GM12878 (cell line): ENCODE results near the gene FAM89B. TPM values are rescaled to one million over a fixed set of nuclear protein-coding genes. Genes with fewer than 3 reads are reported as not detected.

ENCODE experiments used
- ATAC-seq: fragments of 200-7000 bp; cut with Tn5 transposase; 3 replicates; pipeline ENCODE4 v1.9.1; 2020; ENCODE audit warnings: mild to moderate bottlenecking, moderate library complexity
- BruUV-seq: library from RNA; stranded (reverse); fragments of 400-500 nt; replicated peaks from 2 replicates; lab custom pipeline; 2021; lab: Mats Ljungman, UMichigan
- CTCF ChIA-PET: fragments of 300-600 bp; sonication (Branson Sonifier 250); formaldehyde crosslinking; extraction: SDS; loops from one replicate; lab custom pipeline; 2021; ENCODE audit warnings: inconsistent platforms; lab: Yijun Ruan, JAX
- POLR2A ChIA-PET: fragments of 350-600 bp; formaldehyde crosslinking; extraction: SDS; loops from one replicate; lab custom pipeline; 2021; ENCODE audit warnings: inconsistent platforms; lab: Charles Lee
- RAD21 ChIA-PET: fragments of 300-600 bp; sonication (Branson Sonifier 250); formaldehyde crosslinking; loops from one replicate; lab custom pipeline; 2023; ENCODE audit warnings: antibody characterized with exemption; ENCODE audit not compliant: unreplicated experiment; lab: Charles Lee
- SMC1A ChIA-PET: fragments of 300-600 bp; sonication (Branson Sonifier 250); formaldehyde crosslinking; loops from one replicate; lab custom pipeline; 2023; ENCODE audit not compliant: unreplicated experiment, uncharacterized antibody; lab: Charles Lee
- DNase-seq: peaks from one replicate; pipeline ENCODE4 v3.0.0-alpha.2; 2011; ENCODE audit warnings: low read depth, low spot score
- FAIRE-seq: peaks from 3 replicates; lab custom pipeline; 2011; peaks lifted over from hg19 to GRCh38; lab: Jason Lieb, UNC
- H2AFZ ChIP-seq: 2 replicates; pipeline ENCODE4 v1.6.0; 2011; ENCODE audit warnings: low read depth, low read length, control low read depth; ENCODE audit not compliant: control insufficient read depth
- H3K27ac ChIP-seq: 2 replicates; pipeline ENCODE4 v1.5.1; 2011; ENCODE audit warnings: control low read depth; ENCODE audit not compliant: control insufficient read depth, insufficient read depth
- H3K27me3 ChIP-seq, 2 experiments: replicated peaks in 1 of 2; 2 replicates each; pipeline versions ENCODE4 v1.6.0 to v1.6.1; 2011; ENCODE audit warnings: low read length in 1 of 2; ENCODE audit not compliant: control insufficient read depth in 2 of 2, insufficient read depth in 2 of 2
- H3K36me3 ChIP-seq, 2 experiments: 2 replicates each; pipeline ENCODE4 v1.5.1; 2011; ENCODE audit warnings: low read length in 1 of 2; ENCODE audit not compliant: control insufficient read depth in 2 of 2, insufficient read depth in 2 of 2
- H3K4me1 ChIP-seq: 2 replicates; pipeline ENCODE4 v1.6.1; 2011; ENCODE audit warnings: mild to moderate bottlenecking, low read length, moderate library complexity, mixed read lengths; ENCODE audit not compliant: control insufficient read depth, insufficient read depth
- H3K4me2 ChIP-seq: 2 replicates; pipeline ENCODE4 v1.6.0; 2011; ENCODE audit warnings: control low read depth; ENCODE audit not compliant: control insufficient read depth, insufficient read depth
- H3K4me3 ChIP-seq: fragments of 200-600 bp; sonication (generic); 2 replicates; pipeline ENCODE4 v1.5.1; 2016
- H3K79me2 ChIP-seq: 2 replicates; pipeline ENCODE4 v1.6.0; 2011; ENCODE audit warnings: low read length; ENCODE audit not compliant: control insufficient read depth, insufficient read depth
- H3K9ac ChIP-seq: 2 replicates; pipeline ENCODE4 v1.8.0; 2011; ENCODE audit warnings: low read length, control low read depth, mixed read lengths; ENCODE audit not compliant: control insufficient read depth, insufficient read depth
- H3K9me3 ChIP-seq: replicated peaks from 3 replicates; pipeline ENCODE4 v1.5.1; 2011; ENCODE audit warnings: mild to moderate bottlenecking, low read length; ENCODE audit not compliant: control insufficient read depth, insufficient read depth
- H4K20me1 ChIP-seq: 2 replicates; pipeline ENCODE4 v1.6.0; 2011; ENCODE audit not compliant: control insufficient read depth, insufficient read depth
- CBFB ChIP-seq: IDR thresholded peaks from 2 replicates; pipeline ENCODE4 v1.6.1; 2016; ENCODE audit warnings: antibody characterized with exemption, low read depth
- CHD4 ChIP-seq: fragments of 200-600 bp; sonication (generic); IDR thresholded peaks from 2 replicates; pipeline ENCODE4 v1.6.1; 2016; ENCODE audit warnings: mild to moderate bottlenecking
- HSF1 ChIP-seq: fragments of 150-350 bp; IDR thresholded peaks from 2 replicates; pipeline ENCODE4 v1.6.1; 2014; ENCODE audit warnings: mild to moderate bottlenecking, low read depth, low read length
- MEF2B ChIP-seq: fragments of 450-650 bp; IDR thresholded peaks from 2 replicates; pipeline ENCODE4 v1.6.1; 2018; ENCODE audit warnings: mild to moderate bottlenecking, moderate library complexity; ENCODE audit not compliant: partially characterized antibody, poor library complexity, severe bottlenecking
- MTA3 ChIP-seq: IDR thresholded peaks from 2 replicates; pipeline ENCODE4 v1.6.1; 2012; ENCODE audit warnings: low read length, inconsistent platforms, borderline replicate concordance
- POLR2A ChIP-seq: IDR thresholded peaks from 2 replicates; pipeline ENCODE4 v1.6.1; 2011; ENCODE audit warnings: low read depth, mild to moderate bottlenecking, low read length
- POU2F2 ChIP-seq: IDR thresholded peaks from 3 replicates; pipeline ENCODE4 v1.6.1; 2011; ENCODE audit warnings: low read depth, mild to moderate bottlenecking, low read length, borderline replicate concordance
- TAF1 ChIP-seq: IDR thresholded peaks from 2 replicates; pipeline ENCODE4 v1.6.1; 2011; ENCODE audit warnings: mild to moderate bottlenecking, low read depth, low read length, borderline replicate concordance
- WGBS: methylation state at CpG from one replicate; pipeline ENCODE4 v1.1.6; 2016; ENCODE audit warnings: low lambda C conversion rate; ENCODE audit not compliant: insufficient replicate concordance, insufficient coverage; ENCODE audit errors: missing lambda C conversion rate; 5-methylcytosine and 5-hydroxymethylcytosine counted together
- in situ Hi-C: fragments of 300-500 bp; cut with MboI; formaldehyde crosslinking; loops from 9 replicates; pipeline ENCODE4 v1.14.3; 2018; ENCODE audit warnings: mixed read lengths
- intact Hi-C: fragments of 100-400 bp; cut with micrococcal nuclease; formaldehyde crosslinking; loops from one replicate; pipeline ENCODE4 v1.14.2; 2022; ENCODE audit not compliant: unreplicated experiment
- polyA plus RNA-seq, 11 experiments: library from polyadenylated mRNA; depleted of rRNA in 4 of 11; unstranded in 6 of 11; stranded (reverse) in 5 of 11; fragments of >200 nt; fragmentation: Nextera tagmentation in 4 of 11; fragmentation: Illumina TruSeq in 1 of 11; extraction: Ambion mirVana in 4 of 11; extraction: Trizol in 1 of 11; gene quantifications; 1 replicate in 1 of 11; 2 replicates in 10 of 11; pipeline versions ENCODE4 v1.2.1 to v1.2.3, GENCODE V29; 2011 to 2016; ENCODE audit warnings: inconsistent platforms in 2 of 11, missing spikeins in 2 of 11, low read depth in 1 of 11
- total RNA-seq, 4 experiments: library from RNA; depleted of rRNA in 3 of 4; stranded (reverse); fragments of >200 nt in 3 of 4; fragmentation: Illumina TruSeq in 1 of 4; extraction: Trizol in 1 of 4; gene quantifications; 2 replicates each; pipeline versions ENCODE4 v1.2.1 to v1.2.3, GENCODE V29; 2013 to 2021

Gene FAM89B
- total and polyA plus RNA-seq, 10 of the 15 experiments (the other 5 are each of a cell fraction or from before 2014, with no cell fraction given) = 0.34 to 36.7 (median 9.8) TPM

GRCh38 chr11:65532388-65533064, 39.8 kb upstream of the FAM89B start:
- TF ChIP-seq CHD4 (no peak), MTA3 (no peak), POLR2A (0 out of 2 replicates have a peak, but pooled peaks have one; percentile 49), HSF1 (no peak), CBFB (no peak)
- BruUV-seq = no TSS peak
- CTCF ChIA-PET = interaction anchor here (2.7 kb wide), 1 partner anchor 8 kb away, joined by 16 read pairs; no protein-coding TSS in a partner anchor
- Histone ChIP-seq H3K27me3 (no peaks in the 10 kb centered on the region), H3K9ac (no peak overlapping the region), H4K20me1 (no peaks in the 10 kb centered on the region), H3K36me3 (peaks cover 11 to 29% of the 10 kb centered on the region in 2 experiments), H3K9me3 (no peaks in the 10 kb centered on the region), H3K4me1 (no peaks in the 10 kb centered on the region), H3K27ac (no peak overlapping the region), H3K4me3 (no peak overlapping the region), H2AFZ (no peak overlapping the region), H3K79me2 (no peaks in the 10 kb centered on the region), H3K4me2 (no peak overlapping the region)
- SMC1A ChIA-PET = interaction anchor here (0.6 kb wide), 1 partner anchor 152 kb away, joined by 3 read pairs; no protein-coding TSS in a partner anchor
- DNase-seq (no peak), ATAC-seq (no peak), FAIRE-seq (no peak)
- intact Hi-C loops (no loop called here), in situ Hi-C loops (no loop called here)
- WGBS = 91% methylated on average over 14 of the region's 15 CpGs
- RAD21 ChIA-PET = no interaction called here
- POLR2A ChIA-PET = interaction anchor here (0.7 kb wide), 1 partner anchor 327 kb away, joined by 5 read pairs; no protein-coding TSS in a partner anchor

- H3K79me2 ChIP-seq = no peaks in the 10 kb centered on the region
- no peak overlapping the region for H2AFZ ChIP-seq
- peaks cover 14 to 21% of the 10 kb centered on the region in 2 experiments for H3K36me3 ChIP-seq
- H4K20me1 ChIP-seq = no peaks in the 10 kb centered on the region
- in situ Hi-C loops = no loop called here
- H3K9ac ChIP-seq = no peak overlapping the region
- FAIRE-seq (no peak), DNase-seq (no peak), ATAC-seq (no peak)
- no TSS peak for BruUV-seq
- no peaks in the 10 kb centered on the region for H3K9me3 ChIP-seq
- POLR2A ChIA-PET = no interaction called here
- no peak overlapping the region for H3K27ac ChIP-seq
- no peaks in the 10 kb centered on the region for H3K27me3 ChIP-seq
- WGBS = 95% methylated on average over 9 of the region's 9 CpGs
- TF ChIP-seq TAF1 (no peak), MEF2B (no peak), POU2F2 (no peak)
- SMC1A ChIA-PET = no interaction called here
- no peak overlapping the region for H3K4me2 ChIP-seq
- RAD21 ChIA-PET = no interaction called here
- no peak overlapping the region for H3K4me3 ChIP-seq
- intact Hi-C loops = no loop called here
- H3K4me1 ChIP-seq = no peaks in the 10 kb centered on the region
- CTCF ChIA-PET = no interaction called here
Measured at GRCh38 chr11:65535102-65535501, 37.2 kb upstream of the FAM89B start.
